H1 (cell line): ENCODE measurements around the gene SWT1. TPM values are rescaled to one million over a fixed set of nuclear protein-coding genes. Genes with fewer than 3 reads are reported as not detected.

Source experiments
- CTCF ChIA-PET: fragments of 300-600 bp; sonication (Branson Sonifier 250); formaldehyde crosslinking; loops from one replicate; lab custom pipeline; 2021; ENCODE audit not compliant: partially characterized antibody; lab: Charles Lee
- POLR2A ChIA-PET: fragments of 300-600 bp; sonication (Branson Sonifier 250); formaldehyde crosslinking; loops from one replicate; lab custom pipeline; 2021; ENCODE audit warnings: inconsistent platforms; ENCODE audit not compliant: partially characterized antibody; lab: Charles Lee
- DNase-seq, 2 experiments: peaks; one replicate each; pipeline versions ENCODE4 v3.0.0 to v3.0.0-alpha.2; 2010 to 2022; ENCODE audit warnings: low spot score in 2 of 2, low read depth in 1 of 2, mixed read lengths in 1 of 2
- FAIRE-seq: peaks from 2 replicates; lab custom pipeline; 2011; peaks lifted over from hg19 to GRCh38; lab: Jason Lieb, UNC
- H2AFZ ChIP-seq: 2 replicates; pipeline ENCODE4 v1.8.1; 2012; ENCODE audit warnings: low read length, inconsistent platforms
- H2AK5ac ChIP-seq: 2 replicates; pipeline ENCODE4 v1.6.1; 2013; ENCODE audit warnings: low read depth, low read length
- H2BK120ac ChIP-seq: replicated peaks from 2 replicates; pipeline ENCODE3; 2013; ENCODE audit warnings: low read depth, low read length, inconsistent platforms
- H2BK12ac ChIP-seq: 2 replicates; pipeline ENCODE4 v1.6.1; 2013; ENCODE audit warnings: low read depth, low read length
- H2BK15ac ChIP-seq: 2 replicates; pipeline ENCODE4 v1.6.1; 2013; ENCODE audit warnings: low read length
- H2BK20ac ChIP-seq: 2 replicates; pipeline ENCODE4 v1.6.1; 2013; ENCODE audit warnings: low read length
- H2BK5ac ChIP-seq: 2 replicates; pipeline ENCODE4 v1.6.1; 2013; ENCODE audit warnings: low read depth, low read length
- H3K14ac ChIP-seq: 2 replicates; pipeline ENCODE4 v1.6.1; 2013; ENCODE audit warnings: inconsistent platforms; ENCODE audit not compliant: insufficient read length
- H3K18ac ChIP-seq: 2 replicates; pipeline ENCODE4 v1.6.1; 2013; ENCODE audit warnings: low read length; ENCODE audit errors: extremely low read depth
- H3K23ac ChIP-seq: 2 replicates; pipeline ENCODE4 v1.6.1; 2013; ENCODE audit warnings: inconsistent platforms; ENCODE audit not compliant: insufficient read length
- H3K23me2 ChIP-seq: 2 replicates; pipeline ENCODE4 v1.6.1; 2013; ENCODE audit warnings: low read depth, low read length
- H3K27ac ChIP-seq: 2 replicates; pipeline ENCODE4 v1.6.1; 2011; ENCODE audit warnings: low read depth, low read length, inconsistent platforms
- H3K27me3 ChIP-seq, 4 experiments: replicated peaks in 1 of 4; 1 replicate in 1 of 4; 2 replicates in 3 of 4; pipeline versions ENCODE4 v1.6.1 to v1.8.1; 2011 to 2013; ENCODE audit warnings: low read length in 3 of 4, mild to moderate bottlenecking in 3 of 4, inconsistent platforms in 2 of 4, mixed read lengths in 2 of 4, moderate library complexity in 1 of 4; ENCODE audit not compliant: control insufficient read depth in 3 of 4, insufficient read depth in 3 of 4; ENCODE audit errors: extremely low read depth in 1 of 4
- H3K36me3 ChIP-seq, 4 experiments: 2 replicates each; pipeline versions ENCODE4 v1.6.1 to v1.8.1; 2011 to 2013; ENCODE audit warnings: mild to moderate bottlenecking in 4 of 4, low read length in 3 of 4, moderate library complexity in 2 of 4, control low read depth in 1 of 4, inconsistent platforms in 1 of 4; ENCODE audit not compliant: insufficient read depth in 4 of 4, control insufficient read depth in 2 of 4
- H3K4ac ChIP-seq: replicated peaks from 2 replicates; pipeline ENCODE3; 2013; ENCODE audit warnings: low read length, low read depth, mixed read lengths, inconsistent platforms; ENCODE audit not compliant: insufficient read length
- H3K4me1 ChIP-seq, 4 experiments: replicated peaks in 1 of 4; 1 replicate in 1 of 4; 2 replicates in 3 of 4; pipeline versions ENCODE4 v1.6.1 to v1.8.1; 2011 to 2013; ENCODE audit warnings: low read length in 3 of 4, inconsistent platforms in 2 of 4, mixed read lengths in 1 of 4; ENCODE audit not compliant: insufficient read depth in 4 of 4, control insufficient read depth in 3 of 4
- H3K4me2 ChIP-seq, 2 experiments: 2 replicates each; pipeline versions ENCODE4 v1.6.1 to v1.8.1; 2011 to 2013; ENCODE audit warnings: low read depth in 2 of 2, low read length in 2 of 2, control low read depth in 1 of 2, inconsistent platforms in 1 of 2, mild to moderate bottlenecking in 1 of 2; ENCODE audit not compliant: insufficient read depth in 1 of 2
- H3K4me3 ChIP-seq, 4 experiments: fragments of 200-600, 300-600 bp in 1 of 4; sonication (generic), shearing (Covaris generic), sonication (Bioruptor Twin) in 1 of 4; 2 replicates each; pipeline versions ENCODE4 v1.5.1 to v1.8.1; 2011 to 2016; ENCODE audit warnings: low read length in 4 of 4, low read depth in 3 of 4, control low read depth in 2 of 4, inconsistent platforms in 2 of 4, mild to moderate bottlenecking in 2 of 4, mixed read lengths in 1 of 4, moderate library complexity in 1 of 4; ENCODE audit not compliant: insufficient read depth in 2 of 4; ENCODE audit errors: extremely low read depth in 1 of 4
- H3K56ac ChIP-seq: replicated peaks from 2 replicates; pipeline ENCODE3; 2013; ENCODE audit warnings: low read depth, mild to moderate bottlenecking, mixed read lengths, low read length, inconsistent platforms; ENCODE audit not compliant: insufficient read length
- H3K79me1 ChIP-seq: 2 replicates; pipeline ENCODE4 v1.6.1; 2013; ENCODE audit warnings: low read depth, low read length, control low read depth
- H3K79me2 ChIP-seq, 2 experiments: 2 replicates each; pipeline versions ENCODE4 v1.6.1 to v1.8.1; 2012 to 2013; ENCODE audit warnings: low read length in 2 of 2, mild to moderate bottlenecking in 2 of 2, inconsistent platforms in 1 of 2; ENCODE audit not compliant: insufficient read depth in 2 of 2, control insufficient read depth in 1 of 2
- H3K9ac ChIP-seq, 4 experiments: replicated peaks in 1 of 4; 1 replicate in 1 of 4; 2 replicates in 3 of 4; pipeline versions ENCODE4 v1.6.1 to v1.8.1; 2011 to 2013; ENCODE audit warnings: low read depth in 3 of 4, low read length in 3 of 4, control low read depth in 2 of 4, mild to moderate bottlenecking in 2 of 4, moderate library complexity in 2 of 4, inconsistent platforms in 1 of 4; ENCODE audit errors: extremely low read depth in 1 of 4
- H3K9me3 ChIP-seq, 2 experiments: 2 replicates each; pipeline versions ENCODE4 v1.6.1 to v1.8.1; 2012 to 2013; ENCODE audit warnings: mild to moderate bottlenecking in 2 of 2, moderate library complexity in 2 of 2, control low read depth in 1 of 2, inconsistent platforms in 1 of 2, low read depth in 1 of 2, low read length in 1 of 2, mixed read lengths in 1 of 2; ENCODE audit not compliant: insufficient read depth in 2 of 2
- H4K20me1 ChIP-seq, 2 experiments: replicated peaks in 1 of 2; 2 replicates each; pipeline versions ENCODE3 to v1.8.1; 2011 to 2013; ENCODE audit warnings: inconsistent platforms in 2 of 2, low read length in 2 of 2, mild to moderate bottlenecking in 1 of 2; ENCODE audit not compliant: insufficient read depth in 2 of 2, control insufficient read depth in 1 of 2
- H4K5ac ChIP-seq: 2 replicates; pipeline ENCODE4 v1.6.1; 2013; ENCODE audit warnings: low read length, low read depth, mixed read lengths, inconsistent platforms; ENCODE audit not compliant: insufficient read length
- H4K8ac ChIP-seq: 2 replicates; pipeline ENCODE4 v1.8.0; 2013; ENCODE audit warnings: mild to moderate bottlenecking, moderate library complexity, low read length, inconsistent platforms; ENCODE audit not compliant: insufficient read depth; ENCODE audit errors: extremely low read depth
- H4K91ac ChIP-seq: replicated peaks from 2 replicates; pipeline ENCODE3; 2013; ENCODE audit warnings: low read length, mixed read lengths, inconsistent platforms; ENCODE audit not compliant: insufficient read length
- BRCA1 ChIP-seq: IDR thresholded peaks from 2 replicates; pipeline ENCODE4 v1.6.1; 2012; ENCODE audit warnings: low read depth, low read length, improper control_type of control experiment
- CBX5 ChIP-seq: fragments of 300-800, 300-1000 bp; sonication (generic); IDR thresholded peaks from 2 replicates; pipeline ENCODE4 v1.7.1; 2016; ENCODE audit warnings: antibody characterized with exemption, low read length, low read depth
- CEBPB ChIP-seq: IDR thresholded peaks from 2 replicates; pipeline ENCODE4 v1.6.1; 2012; ENCODE audit warnings: low read depth, low read length
- EZH2 ChIP-seq: fragments of 200-600 bp; sonication (generic); IDR thresholded peaks from 2 replicates; pipeline ENCODE4 v1.7.1; 2012; ENCODE audit warnings: low read depth, mild to moderate bottlenecking, moderate library complexity, low read length, inconsistent platforms; ENCODE audit not compliant: severe bottlenecking
- HDAC2 ChIP-seq, 2 experiments: fragments of 300-600 bp in 1 of 2; sonication (generic) in 1 of 2; IDR thresholded peaks; 2 replicates each; pipeline ENCODE4 v1.6.1; 2011 to 2012; ENCODE audit warnings: low read depth in 2 of 2, low read length in 2 of 2, mild to moderate bottlenecking in 2 of 2, moderate library complexity in 2 of 2, borderline replicate concordance in 1 of 2, inconsistent platforms in 1 of 2
- HDAC6 ChIP-seq: IDR thresholded peaks from one replicate; pipeline ENCODE4 v1.7.1; 2012; ENCODE audit warnings: low read depth, mild to moderate bottlenecking, inconsistent platforms, low read length, moderate library complexity
- JUN ChIP-seq: IDR thresholded peaks from 2 replicates; pipeline ENCODE4 v1.6.1; 2011; ENCODE audit warnings: low read depth, mild to moderate bottlenecking, improper control_type of control experiment, low read length
- POLR2A ChIP-seq, 2 experiments: IDR thresholded peaks; 1 replicate in 1 of 2; 2 replicates in 1 of 2; pipeline ENCODE4 v1.6.1; 2011; ENCODE audit warnings: low read depth in 2 of 2, low read length in 2 of 2, mild to moderate bottlenecking in 2 of 2; ENCODE audit errors: control extremely low read depth in 1 of 2
- SRF ChIP-seq: IDR thresholded peaks from 2 replicates; pipeline ENCODE4 v1.6.1; 2011; ENCODE audit warnings: mild to moderate bottlenecking, low read depth, low read length, moderate library complexity
- TAF7 ChIP-seq: optimal IDR thresholded peaks from 2 replicates; pipeline ENCODE3; 2011; ENCODE audit warnings: low read depth, mild to moderate bottlenecking, inconsistent platforms, low read length, moderate library complexity, borderline replicate concordance
- TCF12 ChIP-seq: IDR thresholded peaks from 2 replicates; pipeline ENCODE4 v1.6.1; 2011; ENCODE audit warnings: low read depth, mild to moderate bottlenecking, low read length
- USF2 ChIP-seq: IDR thresholded peaks from 2 replicates; pipeline ENCODE4 v1.6.1; 2011; ENCODE audit warnings: low read length, improper control_type of control experiment
- WGBS, 2 experiments: shearing (Covaris generic) in 1 of 2; methylation state at CpG; one replicate each; pipeline versions ENCODE4 v1.1.6 to v1.1.7; 2013 to 2015; ENCODE audit warnings: low lambda C conversion rate in 2 of 2, mixed read lengths in 2 of 2, inconsistent platforms in 1 of 2, low coverage in 1 of 2, missing lambda C conversion rate in 1 of 2; ENCODE audit not compliant: insufficient replicate concordance in 2 of 2, insufficient coverage in 1 of 2, insufficient read length in 1 of 2; ENCODE audit errors: extremely low coverage in 1 of 2, missing lambda C conversion rate in 1 of 2; 5-methylcytosine and 5-hydroxymethylcytosine counted together
- polyA plus RNA-seq, 7 experiments: library from polyadenylated mRNA; depleted of rRNA in 3 of 7; stranded (reverse) in 5 of 7; unstranded in 2 of 7; fragments of >200 nt in 5 of 7; fragments of 200-250 nt in 2 of 7; gene quantifications; 1 replicate in 5 of 7; 2 replicates in 1 of 7; 4 replicates in 1 of 7; pipeline versions ENCODE4 v1.2.1 to v1.2.3, GENCODE V29; 2011 to 2013; ENCODE audit warnings: missing spikeins in 2 of 7, mixed read lengths in 2 of 7
- total RNA-seq: library from RNA; stranded (reverse); fragmentation: NEBNext Ultra II Directional; extraction: Animal tissue kit (Norgen Biotek cat#: 25700); gene quantifications from 2 replicates; pipeline ENCODE4 v1.2.1, GENCODE V29; 2021

Gene SWT1
- total and polyA plus RNA-seq, 2 of the 8 experiments (the other 6 are each of a cell fraction or from before 2014, with no cell fraction given), result 1.4 to 6.2 TPM

GRCh38 chr1:185154912-185155513 is 2.0 kb upstream of the SWT1 start:
- Histone ChIP-seq H3K79me1 (no peaks in the 10 kb centered on the region), H3K4ac (no peak overlapping the region), H2AK5ac (no peak overlapping the region), H3K23ac (no peak overlapping the region), H2BK120ac (no peak overlapping the region), H3K56ac (no peak overlapping the region), H3K14ac (no peak overlapping the region), H3K4me2 (peak overlapping the region in 1 of 2 experiments; percentile 75; a peak in 3 of 4 replicates), H3K9ac (no peak overlapping the region), H3K27me3 (no peaks in the 10 kb centered on the region), H2BK15ac (no peak overlapping the region), H2BK12ac (no peak overlapping the region), H3K4me3 (peak overlapping the region in 1 of 4 experiments; percentile 97; a peak in 2 of 8 replicates), H4K5ac (no peak overlapping the region), H4K20me1 (no peaks in the 10 kb centered on the region), H3K9me3 (no peaks in the 10 kb centered on the region), H3K79me2 (peaks cover 0 to 13% of the 10 kb centered on the region in 2 experiments; a peak in 2 of 4 replicates), H3K23me2 (peaks cover 13% of the 10 kb centered on the region), H2BK5ac (no peak overlapping the region), H2BK20ac (no peak overlapping the region), H3K36me3 (peaks cover 0 to 5% (median 0%) of the 10 kb centered on the region in 4 experiments; a peak in 1 of 8 replicates), H3K18ac (no peak overlapping the region), H3K4me1 (no peaks in the 10 kb centered on the region; a peak in 3 of 7 replicates), H4K91ac (no peak overlapping the region), H3K27ac (no peak overlapping the region), H2AFZ (no peak overlapping the region), H4K8ac (no peak overlapping the region)
- DNase-seq (no peak), FAIRE-seq (no peak)
- POLR2A ChIA-PET, result interaction anchor here (2.1 kb wide), 1 partner anchor 12 kb away, joined by 5 read pairs; no protein-coding TSS in a partner anchor
- 91% methylated on average over 2 of the region's 2 CpGs; no CpG with 5 or more reads in 1 of the 2 experiments for WGBS, 2 experiments
- CTCF ChIA-PET, result interaction anchor here (1.0 to 8.0 kb wide), 4 partner anchors 15 to 23 kb away, joined by 3 to 60 read pairs (median 4); no protein-coding TSS in a partner anchor
- TF ChIP-seq TCF12 (no peak), JUN (no peak), BRCA1 (no peak), POLR2A (IDR thresholded peaks at IDR 0.05; ENCODE audit: control extremely low read depth in 1 of 2, low read depth in 2 of 2, low read length in 2 of 2) (no peak), CEBPB (no peak), HDAC2 (IDR thresholded peaks at IDR 0.05; ENCODE audit: borderline replicate concordance in 1 of 2, low read depth in 2 of 2, low read length in 2 of 2) (no peak), EZH2 (no peak), CBX5 (no peak), HDAC6 (no peak), USF2 (no peak), SRF (no peak), TAF7 (no peak)
